Islet of Langerhans (tissue), 1 donor: ENCODE data around the gene TTC33.
A peak's percentile ranks its signal among the peaks of the same experiment; 100 is the strongest.
"Not testable (repeated sequence)": the region's sequence is repeated elsewhere in the genome, so short reads cannot be mapped to it uniquely, and the experiment has no call there.

Source experiments
- FAIRE-seq: peaks from one replicate; lab custom pipeline; 2011; peaks lifted over from hg19 to GRCh38; lab: Jason Lieb, UNC

Gene TTC33

DNA sequence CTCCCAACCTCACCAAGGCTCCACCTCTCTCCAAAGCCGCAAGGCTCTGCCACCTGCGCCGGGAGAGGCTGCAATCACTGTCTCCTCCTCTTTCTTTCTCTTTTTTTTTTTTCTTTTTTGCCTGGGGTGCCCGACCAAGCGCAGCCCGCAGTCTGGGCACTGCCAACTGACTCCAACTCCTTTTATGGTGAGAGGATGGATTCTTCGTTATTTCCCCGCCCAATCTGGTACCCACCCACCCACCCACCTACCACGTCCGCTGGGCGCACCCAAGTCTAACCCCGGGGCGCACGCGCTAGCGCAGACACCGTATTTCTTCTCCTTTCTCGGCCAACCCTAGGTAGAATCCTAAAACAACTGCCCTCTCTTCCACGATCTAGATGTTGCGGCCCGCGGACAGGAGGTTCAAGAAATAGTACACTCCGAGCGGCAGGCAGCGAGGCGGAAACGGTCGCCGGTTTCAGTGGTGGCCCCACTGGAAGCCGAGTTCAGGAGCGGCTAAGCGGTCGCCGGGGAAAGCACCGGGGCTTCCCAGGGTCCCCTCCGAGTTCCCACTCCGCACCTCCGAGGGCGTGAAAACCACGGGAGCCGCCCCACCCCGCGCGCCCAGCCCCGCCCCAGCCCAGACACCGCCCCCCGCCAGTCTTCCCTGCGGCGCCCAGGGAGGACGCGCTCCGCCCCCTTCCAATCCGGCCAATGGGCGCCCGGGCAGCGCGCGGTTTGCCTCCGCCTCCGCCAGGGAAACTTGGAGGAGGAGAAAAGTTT is 76.4 kb downstream of the TTC33 start:
- FAIRE-seq, result no peak

- peak; percentile 17 for FAIRE-seq
These were observed 77.2 kb downstream of the TTC33 start for GRCh38 chr5:40678460-40679147.

- FAIRE-seq, result no peak
These were observed 77.7 kb downstream of the TTC33 start for GRCh38 chr5:40678026-40678425.

GRCh38 chr5:40677456-40677855 is 78.3 kb downstream of the TTC33 start:
- FAIRE-seq, result no peak

DNA sequence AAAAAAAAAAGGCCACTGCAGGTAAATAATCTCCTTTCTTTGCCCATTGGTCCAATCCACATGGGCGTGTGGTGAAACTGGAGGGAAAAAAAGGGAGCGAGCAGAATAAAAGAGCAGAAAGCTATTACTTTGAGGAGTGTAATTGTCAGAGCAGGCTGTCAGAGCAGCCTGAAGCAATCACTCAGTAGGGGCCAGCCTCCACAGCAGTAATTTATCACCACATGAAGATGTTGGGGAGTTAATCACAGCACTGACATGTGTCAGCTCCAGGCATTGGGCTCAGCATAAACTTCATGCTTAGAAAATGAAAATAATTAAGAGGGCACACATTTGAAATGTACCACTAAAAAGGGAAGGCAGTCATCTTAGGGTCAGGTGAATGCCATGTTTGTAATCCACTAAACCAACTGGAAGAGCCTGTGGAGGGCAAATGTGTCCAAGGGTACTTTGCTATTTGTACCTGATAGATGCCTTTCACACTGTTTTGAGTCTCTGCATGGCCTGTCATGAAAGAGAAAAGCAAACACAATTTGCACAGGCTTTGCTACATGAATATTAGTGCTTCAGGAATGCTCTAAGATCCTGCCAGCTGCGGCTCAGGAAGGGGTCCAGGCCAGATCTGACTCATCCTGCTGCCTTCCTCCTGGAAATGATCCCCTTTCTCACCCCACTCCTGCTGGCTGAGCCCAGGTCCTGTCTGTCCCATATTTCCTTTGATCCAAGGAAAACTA is 79.0 kb downstream of the TTC33 start:
- FAIRE-seq, result no peak

- no peak for FAIRE-seq
These were observed 80.2 kb downstream of the TTC33 start for GRCh38 chr5:40675396-40676133.

GRCh38 chr5:40674661-40675235 is 81.0 kb downstream of the TTC33 start:
- FAIRE-seq, result no peak

GRCh38 chr5:40672425-40672824 is 83.3 kb downstream of the TTC33 start:
- FAIRE-seq, result no peak

DNA sequence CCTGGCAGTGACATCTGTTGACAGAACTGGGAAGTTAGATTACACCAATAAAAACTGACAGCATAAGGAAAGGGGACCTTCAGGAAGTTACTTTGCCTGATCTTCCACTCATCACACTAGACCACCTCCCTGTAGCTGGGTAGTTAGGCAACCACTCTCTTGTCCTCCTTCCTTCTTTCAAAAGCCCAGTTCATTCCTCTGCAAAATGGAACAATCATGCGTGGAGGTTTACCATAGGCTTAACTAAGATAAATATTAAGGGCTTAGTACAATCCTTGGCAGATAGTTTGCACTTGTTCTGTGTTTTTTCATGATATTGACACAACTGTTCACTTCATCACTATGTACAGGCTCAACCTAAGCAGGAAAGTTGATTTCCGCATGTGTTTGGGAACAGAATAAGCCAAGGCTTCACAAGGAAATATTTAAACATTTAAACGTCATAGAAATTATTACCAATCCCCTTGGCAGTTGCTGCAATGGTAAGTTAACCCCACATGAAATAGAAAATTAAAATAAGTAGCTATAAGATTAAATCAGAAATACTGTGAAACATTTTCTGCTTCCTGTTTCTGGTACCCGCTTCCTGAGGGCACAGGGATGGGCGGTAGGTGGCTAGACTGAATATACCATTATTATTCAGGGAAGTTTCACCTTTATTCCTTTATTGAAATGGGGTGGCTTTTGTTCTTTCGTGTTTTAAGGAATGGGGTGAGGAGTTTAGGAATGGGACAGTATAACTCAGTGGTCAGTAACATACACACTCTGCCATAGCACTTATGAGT is 86.0 kb downstream of the TTC33 start:
- FAIRE-seq, result no peak

DNA sequence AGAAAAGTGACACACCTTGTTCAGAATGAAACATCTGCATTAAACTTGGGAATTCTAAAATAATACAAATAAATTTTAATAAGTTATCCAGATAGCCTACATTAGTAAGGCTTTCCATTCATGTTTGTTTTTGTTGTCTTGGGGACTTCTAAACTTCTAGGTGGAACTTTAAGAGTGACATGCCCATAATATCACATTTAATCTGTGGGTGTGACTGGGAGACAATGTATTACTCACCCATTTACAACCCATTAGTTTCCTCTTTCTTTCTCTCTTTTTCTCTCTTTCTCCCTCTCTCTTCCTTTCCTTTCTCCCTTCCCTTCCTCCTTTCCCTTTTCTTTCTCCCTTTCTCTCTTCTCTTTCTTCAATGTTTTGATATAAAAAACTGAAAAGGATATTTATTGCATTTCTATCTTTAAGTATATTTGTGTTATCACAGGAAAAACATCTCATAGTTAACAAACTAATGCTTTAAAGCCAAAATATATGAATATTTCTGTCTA is 88.5 kb downstream of the TTC33 start:
- no peak for FAIRE-seq

DNA sequence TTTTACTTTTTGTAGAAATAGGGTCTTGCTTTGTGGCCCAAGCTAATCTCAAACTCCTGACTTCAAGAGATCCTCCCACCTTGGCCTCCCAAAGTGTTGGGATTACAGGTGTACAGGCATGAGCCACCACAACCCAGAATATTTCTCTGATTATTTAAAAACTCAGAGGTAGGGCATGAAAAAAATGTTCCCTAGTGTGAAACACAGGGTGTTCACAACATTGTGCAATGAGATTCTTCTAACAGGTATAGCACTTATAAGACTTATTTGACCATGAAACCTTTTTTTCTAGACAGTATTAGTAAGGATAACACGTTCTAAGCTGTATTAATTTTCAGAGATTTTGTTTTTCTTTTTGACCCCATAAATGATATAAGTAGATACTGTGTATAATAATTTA is 89.1 kb downstream of the TTC33 start:
- FAIRE-seq, result no peak

- no peak for FAIRE-seq
These were observed 90.0 kb downstream of the TTC33 start for GRCh38 chr5:40665635-40666298.

DNA sequence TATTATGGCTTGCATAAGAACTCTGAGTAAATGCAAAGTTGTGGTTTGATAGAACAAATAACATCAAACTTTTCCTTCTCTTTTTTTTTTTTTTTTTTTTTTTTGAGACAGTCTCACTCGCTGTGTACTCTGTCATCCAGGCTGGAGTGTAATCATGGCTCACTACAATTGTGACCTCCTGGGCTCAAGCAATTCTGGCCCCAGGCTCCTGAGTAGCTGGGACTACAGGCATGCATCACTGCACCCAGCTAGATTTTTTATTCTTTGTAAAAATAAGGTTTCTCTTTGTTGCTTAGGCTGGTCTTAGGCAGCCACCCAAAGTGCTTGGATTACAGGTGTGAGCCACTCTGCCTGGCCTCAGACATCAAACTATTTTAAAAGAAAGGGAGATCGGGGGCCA is 95.0 kb downstream of the TTC33 start:
- FAIRE-seq, result no peak

GRCh38 chr5:40656766-40657165 is 99.0 kb downstream of the TTC33 start:
- no peak for FAIRE-seq

DNA sequence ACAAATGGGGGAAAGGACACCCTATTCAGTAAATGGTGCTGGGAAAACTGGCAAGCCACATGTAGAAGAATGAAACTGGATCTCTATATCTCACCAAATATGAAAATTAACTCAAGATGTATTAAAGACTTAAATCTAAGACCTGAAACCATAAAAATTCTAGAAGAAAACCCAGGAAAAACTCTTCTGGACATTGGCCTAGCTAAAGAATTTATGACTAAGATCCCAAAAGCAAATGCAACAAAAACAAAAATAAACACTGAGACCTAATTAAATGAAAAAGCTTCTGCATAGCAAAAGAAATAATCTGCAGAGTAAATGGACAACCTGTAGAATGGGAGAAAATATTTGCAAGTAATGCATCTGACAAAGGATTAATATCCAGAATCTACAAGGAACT is 99.7 kb downstream of the TTC33 start:
- not testable (repeated sequence) for FAIRE-seq

DNA sequence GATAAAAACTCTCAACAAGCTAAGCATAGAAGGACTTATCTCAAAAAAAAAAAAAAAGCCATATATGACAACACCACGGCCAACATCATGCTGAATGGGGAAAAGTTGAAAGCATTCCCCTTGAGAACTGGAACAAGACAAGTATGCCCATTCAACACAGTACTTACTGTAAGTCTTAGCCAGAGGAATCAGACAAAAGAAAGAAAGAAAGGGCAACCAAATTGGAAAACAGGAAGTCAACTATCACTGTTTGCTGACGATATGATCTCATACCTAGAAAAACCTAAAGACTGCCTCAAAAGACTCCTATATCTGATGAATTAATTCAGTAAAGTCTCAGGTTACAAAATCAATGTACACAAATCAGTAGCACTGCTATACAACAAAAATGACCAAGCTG is 100.6 kb downstream of the TTC33 start:
- FAIRE-seq, result no peak

DNA sequence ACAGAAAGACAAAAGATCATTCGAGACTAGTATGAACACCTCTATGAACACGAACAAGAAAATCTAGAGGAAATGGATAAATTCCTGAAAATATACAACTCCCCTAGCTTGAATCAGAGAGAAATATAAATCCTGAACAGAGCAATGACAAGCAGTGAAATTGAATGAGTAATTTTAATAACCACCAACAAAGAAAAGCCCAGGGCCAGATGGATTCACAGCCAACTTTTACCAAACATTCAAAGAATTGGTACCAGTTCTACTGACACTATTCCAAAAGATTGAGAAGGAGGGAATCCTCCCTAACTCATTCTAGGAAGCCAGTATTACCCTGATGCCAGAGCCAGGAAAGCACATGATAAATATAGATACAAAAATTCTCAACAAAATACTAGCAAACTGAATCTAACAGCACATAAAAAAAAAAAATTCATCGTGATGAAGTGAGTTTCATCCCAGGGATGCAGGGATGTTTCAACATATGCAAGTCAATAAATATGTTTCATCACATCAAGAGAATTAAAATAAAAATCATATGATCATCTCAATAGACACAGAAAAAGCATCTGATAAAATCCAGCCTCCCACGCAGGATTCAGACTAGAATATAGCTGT is 101.3 kb downstream of the TTC33 start:
- no peak for FAIRE-seq

DNA sequence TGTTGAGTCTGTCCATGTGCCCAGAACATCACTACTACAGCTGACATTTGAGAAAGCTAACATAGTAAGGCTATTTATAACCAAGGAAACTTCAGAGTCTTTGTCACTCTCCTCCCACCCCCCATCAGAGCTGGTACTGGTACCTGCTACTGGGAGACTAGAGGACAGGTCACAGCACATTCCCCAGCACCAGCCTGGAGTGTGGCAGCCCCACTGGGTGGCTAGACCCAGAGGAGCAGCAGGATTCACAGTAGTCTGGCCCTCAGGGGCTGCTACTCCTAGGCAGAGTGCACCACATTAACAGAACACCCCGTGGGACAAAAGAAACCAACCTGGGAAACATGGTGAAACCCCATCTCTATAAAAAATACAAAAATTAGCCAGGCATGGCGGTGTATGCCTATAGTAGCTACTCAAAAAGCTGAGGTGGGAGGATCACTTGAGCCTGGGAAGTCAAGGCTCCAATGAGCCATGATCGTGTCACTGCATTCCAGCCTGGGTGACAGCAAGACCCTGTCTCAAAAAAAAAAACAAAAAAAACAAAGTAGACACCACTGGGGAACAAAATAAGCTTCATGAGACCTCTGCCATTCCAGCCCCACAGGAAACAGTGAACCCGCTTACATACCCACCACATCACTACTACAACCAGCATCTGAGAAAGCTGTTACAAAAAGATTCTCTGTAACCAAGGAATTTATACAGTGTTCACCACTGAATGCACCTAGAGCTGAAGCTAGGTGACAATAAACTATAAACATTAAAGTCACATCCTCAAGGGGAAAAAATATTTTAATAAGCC is 102.3 kb downstream of the TTC33 start:
- no peak for FAIRE-seq
